Activated CD4-positive, CD25-positive, alpha-beta regulatory T cell treated with anti-CD3 and anti-CD28 coated beads, Interleukin-2, amount 50 U/mL, for 24 hours (primary cell): ENCODE measurements around the gene COX14.
"Not testable (repeated sequence)": the region's sequence is repeated elsewhere in the genome, so short reads cannot be mapped to it uniquely, and the experiment has no call there.

ENCODE experiments used
- ATAC-seq, 2 donors: fragments of 150-1000 bp; cut with Tn5 transposase; one replicate each; pipeline ENCODE4 v1.10.0; 2021; ENCODE audit warnings: mild to moderate bottlenecking in 1 of 2, moderate library complexity in 1 of 2

Gene COX14

DNA sequence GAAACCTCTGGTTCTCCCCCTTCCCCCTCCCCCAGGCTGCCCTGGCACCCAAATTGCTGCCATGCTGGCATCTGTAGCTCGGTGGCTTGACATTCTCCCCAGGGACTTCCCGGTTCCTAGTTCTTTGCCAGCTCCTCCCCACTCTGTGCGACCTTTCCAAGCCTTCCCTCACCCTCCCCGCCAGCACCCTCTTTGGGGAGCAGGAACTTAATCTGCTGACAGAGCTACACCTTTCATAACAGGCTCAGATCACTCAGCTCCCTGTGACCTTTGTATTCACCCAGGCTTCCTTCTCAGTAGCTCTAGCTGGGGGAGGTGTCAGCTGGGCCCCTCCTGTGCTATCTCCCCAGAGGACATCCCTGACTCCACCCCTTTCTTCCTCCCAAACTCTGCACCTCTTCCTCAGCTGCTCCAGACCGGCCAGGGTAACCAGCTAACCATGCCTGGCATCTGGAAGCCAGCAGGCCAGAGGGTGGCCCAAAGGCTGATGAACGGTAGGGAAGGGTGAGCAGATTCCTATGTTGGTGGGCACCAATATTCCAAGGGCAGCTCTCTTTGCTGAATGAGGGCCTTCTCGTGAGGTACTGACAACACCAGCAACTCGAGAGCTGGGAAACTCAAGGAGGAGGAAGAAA lies 1.8 kb upstream of the COX14 start:
- ATAC-seq, result no peak

DNA sequence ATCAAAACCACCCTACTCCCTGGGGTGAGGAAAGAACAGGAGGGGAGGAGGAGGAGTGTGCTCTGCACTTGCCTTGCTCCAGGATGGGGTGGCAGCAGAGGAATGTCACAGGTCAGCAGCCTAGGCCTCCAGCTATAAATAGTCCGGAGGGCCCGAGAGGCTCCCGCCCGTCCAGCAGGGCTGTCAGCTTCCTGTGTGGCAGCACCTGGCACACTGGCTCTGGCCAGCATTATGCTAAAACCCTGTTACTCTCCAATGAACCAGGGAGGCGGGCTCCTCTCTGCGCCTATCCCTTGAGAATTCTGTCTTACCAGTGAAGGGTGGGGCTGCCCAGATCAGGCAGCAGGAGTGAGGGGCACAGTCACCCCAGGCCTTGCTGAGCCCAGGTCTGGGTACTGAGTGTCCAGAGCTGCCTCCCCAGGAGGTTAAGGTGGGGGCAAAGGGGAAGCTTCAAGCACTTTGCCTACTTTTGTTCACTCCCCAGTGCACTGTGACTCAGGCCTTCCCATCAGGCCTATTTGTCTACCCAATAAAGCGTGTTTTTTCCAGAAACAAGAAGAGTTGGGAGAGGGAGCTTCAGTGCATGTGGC lies 1.2 kb upstream of the COX14 start:
- ATAC-seq, result no peak

DNA sequence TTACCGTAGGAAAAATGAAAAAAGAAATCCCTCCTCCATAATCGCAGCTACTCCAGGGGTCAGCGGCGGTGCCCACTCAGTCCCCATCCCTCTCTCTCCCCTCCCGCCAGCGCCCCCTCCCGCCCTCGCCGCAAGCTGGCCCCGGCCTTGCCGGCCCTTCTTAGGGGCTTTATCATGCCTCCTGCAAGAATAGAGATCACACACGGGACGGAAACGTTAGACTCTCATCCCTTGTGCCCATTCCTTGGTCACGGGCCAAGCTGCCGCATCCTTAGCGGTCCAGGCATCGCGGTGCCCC lies 692 bp upstream of the COX14 start:
- no peak for ATAC-seq

DNA sequence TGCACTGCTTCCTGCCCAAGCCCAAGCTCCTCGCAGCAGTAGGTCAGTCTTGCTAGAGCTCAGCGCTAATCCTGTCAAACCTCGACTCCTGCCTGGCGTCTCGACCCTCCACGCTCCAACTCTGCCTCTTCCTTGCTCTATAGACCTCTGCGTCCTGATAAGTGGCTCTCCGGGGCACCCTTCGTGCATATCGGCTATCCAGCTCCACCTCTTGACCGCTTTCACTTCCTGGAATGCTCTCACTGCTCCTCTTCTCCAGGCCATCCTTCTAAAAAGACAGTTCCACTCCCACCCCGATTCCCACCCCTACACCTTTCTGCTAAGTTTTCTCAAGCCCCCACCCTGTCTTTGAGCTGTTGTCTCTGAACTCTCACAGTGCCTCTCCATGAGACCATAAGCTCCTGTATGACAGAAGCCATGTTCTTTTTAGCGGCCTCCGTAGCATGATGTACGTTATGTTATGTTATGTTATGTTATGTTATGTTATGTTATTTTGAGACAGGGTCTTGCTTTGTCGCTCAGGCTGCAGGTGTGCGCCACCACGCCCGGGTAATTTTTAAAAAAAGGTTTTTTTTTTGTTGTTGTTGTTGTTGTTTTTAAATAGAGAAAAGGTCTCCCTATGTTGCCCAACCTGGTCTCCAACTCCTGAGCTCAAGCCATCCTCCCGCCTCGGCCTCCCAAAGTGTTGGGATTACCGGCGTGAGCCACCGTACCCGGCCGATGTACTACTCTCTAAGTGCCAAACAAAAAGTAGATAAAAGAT lies 601 bp downstream of the COX14 start:
- ATAC-seq, result no peak

DNA sequence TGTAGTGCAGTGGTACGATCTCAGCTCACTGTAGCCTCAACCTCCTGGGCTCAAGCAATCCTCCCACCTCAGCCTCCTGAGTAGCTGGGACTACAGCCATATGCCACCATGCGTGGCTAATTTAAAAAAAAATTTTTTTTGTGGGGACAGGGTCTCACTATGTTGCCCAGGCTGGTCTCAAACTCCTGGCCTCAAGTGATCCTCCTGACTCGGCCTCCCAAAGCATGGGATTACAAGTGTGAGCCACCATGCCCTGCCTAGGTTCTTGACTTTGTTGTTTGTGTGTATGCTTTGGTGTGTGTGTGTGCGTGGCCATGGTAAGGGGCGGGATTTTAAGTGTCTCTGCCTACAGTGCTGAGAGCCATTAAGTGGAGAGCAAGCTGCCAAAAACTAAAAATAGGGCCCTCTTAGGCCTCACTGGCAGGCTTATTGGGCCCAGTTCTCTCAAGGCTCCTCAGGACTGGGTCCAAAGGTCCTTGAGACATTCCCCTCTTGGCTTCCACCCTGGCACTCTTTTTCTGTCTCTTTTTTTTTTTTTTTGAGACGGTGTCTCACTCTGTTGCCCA lies 5.1 kb downstream of the COX14 start:
- ATAC-seq, result no peak

DNA sequence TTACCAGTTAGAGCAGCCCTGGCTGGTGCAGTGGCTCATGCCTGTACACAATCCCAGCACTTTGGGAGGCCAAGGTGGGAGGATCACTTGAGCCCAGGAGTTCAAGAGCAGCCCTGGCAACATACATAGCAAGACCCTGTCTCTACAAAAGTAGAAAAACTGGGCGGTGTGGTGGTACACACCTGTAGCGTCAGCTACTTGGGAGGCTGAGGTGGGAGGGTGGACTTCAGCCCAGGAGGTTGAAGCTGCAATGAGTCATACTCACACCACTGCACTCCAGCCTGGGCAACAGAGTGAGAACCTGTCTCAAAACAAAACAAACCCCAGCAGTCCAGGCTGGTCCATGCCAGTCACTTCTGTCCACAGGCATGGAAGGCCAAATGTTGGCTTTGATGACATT lies 7.4 kb downstream of the COX14 start:
- no peak for ATAC-seq

DNA sequence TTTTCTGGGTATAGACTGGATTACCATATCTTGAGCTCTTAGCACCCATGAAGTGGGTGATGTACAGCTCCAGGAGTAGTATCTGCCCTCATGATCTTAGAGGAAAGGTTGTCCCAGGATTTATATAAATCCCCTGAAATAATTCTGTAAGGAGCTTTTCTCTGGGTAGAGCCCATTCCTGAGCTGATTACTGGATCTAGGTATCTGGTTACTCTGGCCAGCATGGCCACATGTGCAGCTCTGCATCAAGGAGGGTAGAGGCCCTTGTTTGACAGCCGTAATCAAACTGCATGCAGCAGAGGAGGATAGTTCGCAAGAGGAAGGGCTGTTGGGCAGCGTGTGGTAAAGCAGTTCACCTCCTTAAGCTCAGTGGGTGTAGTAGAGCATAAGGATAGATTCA lies 8.5 kb downstream of the COX14 start:
- no peak for ATAC-seq

DNA sequence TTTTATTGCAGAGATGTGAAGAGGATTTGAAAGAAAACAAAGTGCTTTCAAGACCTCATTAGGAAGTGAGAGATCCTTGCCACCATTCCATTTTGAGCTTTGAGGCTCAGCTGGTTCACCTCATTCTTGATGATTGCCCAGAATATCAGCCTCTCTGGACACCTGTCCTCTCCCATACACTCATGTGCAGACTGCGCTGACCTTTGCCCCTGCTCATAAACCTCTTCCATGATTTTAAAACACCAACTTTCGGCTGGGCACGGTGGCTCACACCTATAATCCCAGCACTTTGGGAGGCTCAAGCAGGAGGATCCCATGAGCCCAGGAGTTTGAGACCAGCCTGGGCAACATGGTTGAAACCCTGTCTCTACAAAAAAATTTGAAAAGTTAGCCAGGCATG lies 8.9 kb downstream of the COX14 start:
- no peak for ATAC-seq

DNA sequence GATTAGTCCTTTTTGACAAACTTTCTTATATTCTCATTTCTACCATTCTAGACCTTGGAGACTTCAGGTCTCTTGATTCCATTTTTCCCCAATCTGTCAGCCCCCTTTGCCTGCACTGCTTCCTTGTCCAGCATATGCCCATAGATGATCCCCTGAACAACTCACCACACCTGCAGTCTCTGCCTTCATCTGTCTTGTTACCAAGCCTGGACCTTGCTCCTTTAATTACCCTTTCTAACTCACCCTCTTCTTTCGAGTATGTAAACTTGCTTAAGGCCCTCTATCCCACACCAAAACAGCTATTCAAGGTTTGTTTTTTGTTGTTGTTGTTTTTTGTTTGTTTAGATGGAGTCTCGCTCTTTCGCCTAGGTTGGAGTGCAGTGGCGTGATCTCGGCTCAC lies 9.6 kb downstream of the COX14 start:
- ATAC-seq, result no peak

DNA sequence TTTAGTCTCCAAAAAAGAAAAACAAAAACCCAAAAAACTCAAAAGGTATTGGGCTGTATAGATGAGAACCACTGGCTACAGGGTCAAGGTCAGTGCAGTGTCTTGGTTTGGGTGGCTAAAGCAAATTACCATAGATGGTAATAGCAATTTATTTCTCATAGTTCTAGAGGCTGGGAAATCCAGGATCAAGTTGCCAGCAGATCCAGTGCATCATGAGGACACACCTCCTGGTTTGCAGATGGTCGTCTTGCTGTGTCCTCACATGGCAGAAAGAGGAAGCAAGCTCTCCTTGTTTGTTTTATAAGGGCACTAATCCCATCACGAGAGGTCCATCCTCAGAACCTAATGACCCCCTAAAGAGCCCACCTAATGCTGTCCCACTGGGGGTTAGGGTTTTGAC lies 11.2 kb downstream of the COX14 start:
- no peak for ATAC-seq

DNA sequence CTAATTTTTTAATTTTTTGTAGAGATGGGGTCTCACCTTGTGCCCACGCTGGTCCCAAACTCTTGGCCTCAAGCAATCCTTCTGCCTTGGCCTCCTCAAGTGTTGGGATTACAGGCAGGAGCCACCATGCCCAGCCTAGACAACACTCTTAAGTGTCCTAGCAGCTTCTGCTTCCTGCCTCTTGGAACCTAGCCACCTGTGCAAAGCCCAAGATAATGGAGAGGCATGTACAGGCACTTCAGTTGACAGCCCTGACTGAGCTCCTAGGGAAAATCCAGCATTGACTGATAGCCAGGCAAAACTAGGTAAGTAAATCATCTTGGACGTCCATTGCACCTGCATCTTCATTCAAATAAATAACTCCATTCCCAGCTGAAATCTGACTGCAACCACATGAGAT lies 15.5 kb downstream of the COX14 start:
- ATAC-seq, result no peak

DNA sequence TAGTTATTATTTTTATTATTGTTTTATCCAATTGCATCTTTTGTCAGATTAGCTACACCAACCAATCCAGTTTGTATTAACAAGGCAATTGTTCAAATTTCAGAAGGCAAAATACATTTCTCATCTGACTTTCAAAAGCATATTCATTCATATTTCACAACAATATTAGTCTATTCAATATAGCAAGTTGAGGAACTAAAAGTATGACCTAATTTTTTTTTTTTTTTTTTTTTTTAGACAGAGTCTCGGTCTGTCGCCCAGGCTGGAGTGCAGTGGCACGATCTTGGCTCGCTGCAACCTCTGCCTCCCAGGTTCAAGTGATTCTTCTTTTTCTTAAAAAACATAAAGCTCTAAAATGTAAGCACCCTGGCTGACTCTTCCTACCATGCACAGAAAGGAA lies 17.3 kb downstream of the COX14 start:
- no peak for ATAC-seq

DNA sequence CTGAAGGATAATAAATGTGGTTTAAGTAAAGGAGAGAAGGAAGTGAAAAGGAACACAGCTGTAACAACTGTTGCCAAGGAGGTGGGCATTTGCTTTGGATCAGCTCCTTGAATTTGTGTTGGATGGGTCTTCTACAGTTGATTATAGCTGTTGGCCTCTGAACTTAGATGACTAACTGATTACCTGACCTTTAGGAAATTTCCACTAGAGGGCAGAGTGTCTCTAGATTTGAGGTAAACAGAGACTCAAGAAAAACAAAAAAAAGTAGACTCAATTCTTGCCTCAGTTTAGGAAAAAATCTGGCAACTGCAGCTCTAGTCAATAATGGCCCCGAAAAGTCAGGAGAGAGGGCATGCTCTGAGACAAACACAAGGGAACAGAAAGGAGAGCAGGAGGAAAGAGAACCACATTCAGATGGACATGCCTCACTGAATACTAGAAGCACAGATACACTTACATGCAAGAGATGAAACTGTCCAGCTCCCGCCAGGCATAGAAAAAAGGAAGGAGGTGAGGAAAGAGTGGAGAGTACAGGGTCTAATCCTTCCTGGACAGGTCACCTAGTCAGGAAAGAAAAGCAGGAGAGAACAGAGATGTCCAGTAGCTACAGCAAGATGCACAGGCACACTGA lies 20.6 kb downstream of the COX14 start:
- no peak for ATAC-seq

DNA sequence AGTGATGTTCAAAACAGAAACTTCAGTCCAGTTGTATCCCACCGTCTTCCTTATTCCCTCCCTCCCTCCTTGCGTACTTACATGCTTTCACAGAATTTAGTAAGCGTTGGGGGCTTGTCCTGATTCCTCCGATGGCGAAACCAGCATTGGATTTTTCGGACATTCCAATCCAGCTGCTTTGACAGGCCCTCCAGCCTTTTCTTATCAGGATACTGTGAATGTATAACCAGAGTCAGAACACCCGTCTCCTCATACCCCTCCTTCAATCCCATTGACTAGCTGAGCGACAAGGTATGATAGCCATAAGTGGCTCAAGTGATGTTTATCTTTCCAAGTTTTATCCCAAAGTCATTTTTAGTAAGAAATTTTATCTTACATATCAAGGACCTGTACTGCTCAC lies 31.0 kb downstream of the COX14 start:
- ATAC-seq, result no peak

DNA sequence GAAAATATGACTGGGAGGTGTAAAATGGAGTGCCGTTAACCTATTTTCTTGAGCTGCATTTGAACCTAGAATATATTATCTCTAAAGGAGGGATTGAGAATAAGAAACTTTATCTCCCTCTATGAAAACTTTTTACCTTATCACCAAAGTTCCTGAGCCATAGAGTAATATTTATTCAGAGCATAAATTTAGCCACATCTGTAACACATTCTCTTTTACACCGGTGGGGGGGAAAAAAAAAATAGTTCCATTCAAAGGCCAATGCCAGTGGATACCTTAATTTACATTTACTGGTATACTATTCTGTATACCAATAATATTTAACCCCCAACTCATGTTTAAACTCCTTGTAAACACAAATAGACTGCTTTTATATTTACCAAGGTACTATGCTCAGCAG lies 33.4 kb downstream of the COX14 start:
- no peak for ATAC-seq

DNA sequence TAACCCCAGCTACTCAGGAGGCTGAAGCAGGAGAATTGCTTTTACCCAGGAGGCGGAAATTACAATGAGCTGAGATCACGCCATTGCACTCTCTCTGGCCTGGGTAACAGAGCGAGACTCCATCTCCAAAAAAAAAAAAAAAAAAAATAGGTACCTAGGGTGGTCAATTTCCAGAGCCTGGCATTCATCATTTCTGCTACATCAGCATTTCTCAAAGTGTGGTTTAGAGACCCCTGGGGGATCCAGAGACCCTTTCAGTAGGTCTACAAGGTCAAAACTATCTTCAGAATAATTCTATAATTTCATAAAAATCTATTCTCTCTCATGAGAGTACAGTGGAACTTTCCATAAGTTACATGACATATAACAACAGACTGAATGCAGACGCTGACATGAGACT lies 35.2 kb downstream of the COX14 start:
- no peak for ATAC-seq

DNA sequence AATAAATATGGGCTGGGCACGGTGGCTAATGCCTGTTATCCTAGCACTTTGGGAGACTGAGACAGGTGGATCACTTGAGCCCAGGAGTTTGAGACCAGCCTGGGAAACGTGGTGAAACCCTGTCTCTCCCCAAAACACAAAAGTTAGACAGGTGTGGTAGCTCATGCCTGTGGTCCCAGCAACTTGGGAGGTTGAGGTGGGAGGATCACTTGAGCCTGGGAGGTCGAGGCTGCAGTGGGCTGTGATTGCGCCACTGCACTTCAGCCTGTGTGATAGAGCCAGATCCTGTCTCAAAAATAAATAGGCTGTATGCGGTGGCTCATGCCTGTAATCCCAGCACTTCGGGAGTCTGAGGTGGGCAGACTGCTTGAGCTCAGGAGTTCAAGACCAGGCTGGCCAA lies 36.0 kb downstream of the COX14 start:
- ATAC-seq, result not testable (repeated sequence)

DNA sequence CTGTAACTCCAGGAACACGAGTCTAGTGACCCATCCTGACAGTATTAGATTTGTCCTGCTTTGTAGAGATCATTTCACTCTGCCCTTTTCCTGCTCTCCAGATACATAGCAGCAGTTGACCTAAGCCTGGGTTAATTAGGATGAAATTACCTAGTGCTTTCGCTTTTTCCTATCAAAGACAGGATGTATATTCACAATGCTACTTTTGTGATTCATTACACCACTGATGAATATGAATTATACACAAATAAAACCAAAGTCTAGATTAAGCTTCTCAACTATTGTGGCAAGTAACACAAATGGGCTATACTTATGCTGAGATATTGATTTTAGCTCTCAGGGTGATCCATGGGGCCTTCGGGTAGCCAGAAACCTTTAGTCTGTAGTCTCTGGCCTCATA lies 37.3 kb downstream of the COX14 start:
- ATAC-seq, result peak in 1 of 2 donors; percentile 45

DNA sequence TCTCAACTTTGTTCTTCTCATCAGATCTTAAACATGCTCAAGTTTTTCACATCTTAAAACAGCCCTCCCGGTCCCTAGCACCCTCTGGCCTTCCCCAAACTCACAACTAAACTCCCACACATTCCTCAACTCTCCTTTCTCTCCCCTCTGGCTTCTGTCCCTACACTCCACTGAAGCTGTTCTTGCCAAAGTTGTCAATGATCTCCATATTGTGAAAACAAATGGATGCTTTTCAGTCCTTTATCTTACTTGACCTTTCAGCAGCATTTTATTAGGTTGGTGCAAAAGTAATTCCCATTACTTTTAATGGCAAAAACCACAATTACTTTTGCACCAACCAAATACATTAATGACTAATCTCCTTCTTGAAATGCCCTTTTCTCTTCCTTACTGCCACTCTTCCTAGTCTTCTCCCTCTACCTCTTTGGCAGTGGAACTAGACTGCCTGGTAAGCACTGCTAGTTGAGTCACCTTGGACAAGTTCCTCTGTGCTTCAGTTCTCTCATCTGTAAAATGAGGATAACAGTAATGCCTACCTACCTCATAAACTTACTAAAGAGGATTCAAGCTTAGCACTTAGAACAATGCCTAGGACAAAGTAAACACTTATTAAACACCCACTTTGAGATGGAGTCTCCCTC lies 39.1 kb downstream of the COX14 start:
- no peak for ATAC-seq

DNA sequence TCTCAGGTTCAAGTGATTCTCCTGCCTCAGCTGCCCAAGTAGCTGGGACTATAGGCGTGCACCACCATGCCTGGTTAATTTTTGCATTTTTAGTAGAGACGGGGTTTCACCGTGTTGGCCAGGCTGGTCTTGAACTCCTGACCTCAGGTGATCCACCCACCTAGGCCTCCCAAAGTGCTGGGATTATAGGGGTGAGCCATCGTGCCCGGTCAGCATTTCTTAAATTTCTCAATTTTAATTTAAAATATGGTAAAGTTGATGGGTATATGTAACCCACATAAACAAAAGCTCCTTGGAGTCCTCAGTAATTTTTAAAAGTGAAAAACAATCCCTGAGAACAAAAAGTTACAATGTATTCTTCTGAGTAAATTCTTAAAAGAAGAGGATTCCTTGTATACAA lies 42.9 kb downstream of the COX14 start:
- ATAC-seq, result not testable (repeated sequence)

DNA sequence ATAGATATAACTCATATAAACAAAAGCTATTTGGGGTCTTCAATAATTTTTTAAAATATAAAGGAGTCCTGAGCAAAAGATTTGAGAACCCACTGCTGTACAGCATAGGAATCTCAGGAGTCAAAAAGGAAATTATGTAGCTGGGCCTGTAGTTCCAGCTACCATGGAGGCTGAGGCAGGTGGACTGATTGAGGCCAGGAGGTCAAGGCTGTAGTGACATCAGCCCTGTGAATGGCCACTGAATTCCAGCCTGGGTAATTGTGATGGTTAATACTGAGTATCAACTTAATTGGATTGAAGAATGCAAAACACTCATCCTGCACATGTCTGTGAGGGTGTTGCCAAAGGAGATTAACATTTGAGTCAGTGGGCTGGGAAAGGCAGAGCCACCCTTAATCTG lies 44.6 kb downstream of the COX14 start:
- ATAC-seq, result no peak

DNA sequence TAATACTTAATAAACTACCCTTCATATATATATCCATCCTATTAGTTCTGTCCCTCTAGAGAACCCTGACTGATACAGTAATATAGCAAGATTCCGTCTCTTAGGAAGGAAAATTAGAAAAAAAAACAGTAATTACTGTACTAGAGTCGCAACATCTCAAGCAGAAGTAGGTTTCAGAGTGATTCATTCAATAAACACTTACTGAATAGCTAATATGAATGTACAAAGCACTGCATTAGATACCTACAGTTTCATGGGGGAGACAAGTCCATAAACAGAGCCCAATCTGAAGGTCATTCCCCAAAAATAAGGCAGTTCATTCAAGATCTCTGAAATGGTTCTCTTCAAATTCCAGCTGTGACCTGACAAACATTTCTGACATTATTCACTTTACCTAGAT lies 45.2 kb downstream of the COX14 start:
- peak in 1 of 2 donors; percentile 59 for ATAC-seq

DNA sequence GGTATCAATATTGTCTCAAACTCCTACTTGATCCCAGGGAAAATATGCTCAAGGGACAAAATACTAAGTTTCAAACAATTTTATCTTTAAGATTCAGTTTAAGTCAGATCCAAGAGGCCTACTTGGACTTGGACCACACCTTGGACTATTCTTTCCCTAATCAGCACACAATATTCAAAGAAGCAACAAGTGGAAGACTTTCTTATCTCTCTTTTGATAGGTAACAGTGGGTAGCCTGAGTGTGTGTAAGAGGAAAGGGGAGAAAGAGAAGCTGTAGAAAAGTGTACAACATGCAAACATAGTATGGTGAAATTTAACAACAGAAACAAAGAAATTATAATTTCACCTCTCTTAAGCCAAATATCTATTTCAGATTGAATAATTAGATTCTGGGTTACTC lies 48.6 kb downstream of the COX14 start:
- ATAC-seq, result no peak
